Skeletal muscle satellite cell (primary cell): ENCODE data around the gene TGFA.

Source experiments
- H3K27me3 ChIP-seq: 2 replicates; pipeline ENCODE4 v1.7.0; 2013; ENCODE audit warnings: low read length; ENCODE audit not compliant: control insufficient read depth, insufficient read depth
- H3K36me3 ChIP-seq: 2 replicates; pipeline ENCODE4 v1.7.0; 2013; ENCODE audit warnings: mild to moderate bottlenecking, control low read depth, low read length; ENCODE audit not compliant: insufficient read depth
- H3K4me1 ChIP-seq: 2 replicates; pipeline ENCODE4 v1.7.0; 2013; ENCODE audit warnings: low read length; ENCODE audit not compliant: control insufficient read depth, insufficient read depth
- H3K4me2 ChIP-seq: 2 replicates; pipeline ENCODE4 v1.7.0; 2013; ENCODE audit warnings: mild to moderate bottlenecking, low read length
- H3K4me3 ChIP-seq: 2 replicates; pipeline ENCODE4 v1.7.0; 2013; ENCODE audit warnings: low read length
- H3K9ac ChIP-seq: 2 replicates; pipeline ENCODE4 v1.7.0; 2013; ENCODE audit warnings: mild to moderate bottlenecking, low read depth, low read length, moderate library complexity
- H3K9me3 ChIP-seq: replicated peaks from 2 replicates; pipeline ENCODE4 v1.7.0; 2013; ENCODE audit warnings: mild to moderate bottlenecking, control low read depth, low read length

TGFA gene

GRCh38 chr2:70484086-70484485 is 69.5 kb downstream of the TGFA start:
- no peak overlapping the region for H3K4me2 ChIP-seq
- H3K27me3 ChIP-seq: peaks cover 10% of the 10 kb centered on the region
- no peak overlapping the region for H3K9ac ChIP-seq
- H3K4me3 ChIP-seq: no peak overlapping the region
- H3K36me3 ChIP-seq: no peaks in the 10 kb centered on the region
- H3K9me3 ChIP-seq: no peaks in the 10 kb centered on the region
- no peaks in the 10 kb centered on the region for H3K4me1 ChIP-seq

- H3K9ac ChIP-seq: no peak overlapping the region
- no peaks in the 10 kb centered on the region for H3K36me3 ChIP-seq
- H3K4me2 ChIP-seq: no peak overlapping the region
- no peaks in the 10 kb centered on the region for H3K9me3 ChIP-seq
- H3K27me3 ChIP-seq: peaks cover 7% of the 10 kb centered on the region
- H3K4me1 ChIP-seq: no peaks in the 10 kb centered on the region
- no peak overlapping the region for H3K4me3 ChIP-seq
Observed at GRCh38 chr2:70482401-70482800, 71.2 kb downstream of the TGFA start.

GRCh38 chr2:70480468-70480867 is 73.2 kb downstream of the TGFA start:
- Histone ChIP-seq H3K36me3 (no peaks in the 10 kb centered on the region), H3K27me3 (peaks cover 14% of the 10 kb centered on the region), H3K4me3 (no peak overlapping the region), H3K4me1 (no peaks in the 10 kb centered on the region), H3K4me2 (no peak overlapping the region), H3K9me3 (no peaks in the 10 kb centered on the region), H3K9ac (no peak overlapping the region)

GRCh38 chr2:70479816-70480215 is 73.8 kb downstream of the TGFA start:
- no peaks in the 10 kb centered on the region for H3K9me3 ChIP-seq
- H3K9ac ChIP-seq: no peak overlapping the region
- H3K36me3 ChIP-seq: no peaks in the 10 kb centered on the region
- H3K4me2 ChIP-seq: no peak overlapping the region
- H3K27me3 ChIP-seq: peaks cover 14% of the 10 kb centered on the region
- no peaks in the 10 kb centered on the region for H3K4me1 ChIP-seq
- no peak overlapping the region for H3K4me3 ChIP-seq

- no peaks in the 10 kb centered on the region for H3K36me3 ChIP-seq
- no peaks in the 10 kb centered on the region for H3K4me1 ChIP-seq
- peaks cover 32% of the 10 kb centered on the region for H3K27me3 ChIP-seq
- no peaks in the 10 kb centered on the region for H3K9me3 ChIP-seq
- H3K4me2 ChIP-seq: no peak overlapping the region
- H3K9ac ChIP-seq: no peak overlapping the region
- no peak overlapping the region for H3K4me3 ChIP-seq
Observed at GRCh38 chr2:70477441-70477844, 76.2 kb downstream of the TGFA start.

- no peak overlapping the region for H3K4me3 ChIP-seq
- H3K36me3 ChIP-seq: no peaks in the 10 kb centered on the region
- H3K4me1 ChIP-seq: no peaks in the 10 kb centered on the region
- H3K9me3 ChIP-seq: no peaks in the 10 kb centered on the region
- H3K4me2 ChIP-seq: no peak overlapping the region
- H3K27me3 ChIP-seq: peaks cover 45% of the 10 kb centered on the region
- H3K9ac ChIP-seq: no peak overlapping the region
Observed at GRCh38 chr2:70475266-70475665, 78.4 kb downstream of the TGFA start.

GRCh38 chr2:70474256-70474848 is 79.3 kb downstream of the TGFA start:
- Histone ChIP-seq H3K4me1 (no peaks in the 10 kb centered on the region), H3K9ac (no peak overlapping the region), H3K36me3 (no peaks in the 10 kb centered on the region), H3K4me2 (no peak overlapping the region), H3K27me3 (peaks cover 48% of the 10 kb centered on the region), H3K9me3 (no peaks in the 10 kb centered on the region), H3K4me3 (no peak overlapping the region)

- Histone ChIP-seq H3K4me3 (no peak overlapping the region), H3K27me3 (peaks cover 50% of the 10 kb centered on the region), H3K9ac (no peak overlapping the region), H3K4me1 (no peaks in the 10 kb centered on the region), H3K9me3 (no peaks in the 10 kb centered on the region), H3K4me2 (no peak overlapping the region), H3K36me3 (no peaks in the 10 kb centered on the region)
Observed at GRCh38 chr2:70473101-70473722, 80.4 kb downstream of the TGFA start.

- no peaks in the 10 kb centered on the region for H3K9me3 ChIP-seq
- H3K36me3 ChIP-seq: no peaks in the 10 kb centered on the region
- H3K27me3 ChIP-seq: peaks cover 54% of the 10 kb centered on the region
- H3K4me2 ChIP-seq: no peak overlapping the region
- no peak overlapping the region for H3K9ac ChIP-seq
- H3K4me3 ChIP-seq: no peak overlapping the region
- H3K4me1 ChIP-seq: no peaks in the 10 kb centered on the region
Observed at GRCh38 chr2:70472221-70472890, 81.3 kb downstream of the TGFA start.

- Histone ChIP-seq H3K36me3 (no peaks in the 10 kb centered on the region), H3K4me3 (no peak overlapping the region), H3K9me3 (no peaks in the 10 kb centered on the region), H3K27me3 (peaks cover 52% of the 10 kb centered on the region), H3K4me1 (no peaks in the 10 kb centered on the region), H3K9ac (no peak overlapping the region), H3K4me2 (no peak overlapping the region)
Observed at GRCh38 chr2:70471129-70471528, 82.5 kb downstream of the TGFA start.

GRCh38 chr2:70469961-70470360 is 83.7 kb downstream of the TGFA start:
- Histone ChIP-seq H3K4me1 (no peaks in the 10 kb centered on the region), H3K36me3 (no peaks in the 10 kb centered on the region), H3K9me3 (no peaks in the 10 kb centered on the region), H3K27me3 (peaks cover 47% of the 10 kb centered on the region), H3K9ac (no peak overlapping the region), H3K4me2 (no peak overlapping the region), H3K4me3 (no peak overlapping the region)

GRCh38 chr2:70469435-70469834 is 84.2 kb downstream of the TGFA start:
- Histone ChIP-seq H3K36me3 (no peaks in the 10 kb centered on the region), H3K4me2 (no peak overlapping the region)

More at GRCh38 chr2:70469435-70469834, 84.2 kb downstream of the TGFA start:
- Histone ChIP-seq H3K27me3 (peaks cover 45% of the 10 kb centered on the region), H3K4me3 (no peak overlapping the region), H3K9ac (no peak overlapping the region), H3K4me1 (no peaks in the 10 kb centered on the region), H3K9me3 (no peaks in the 10 kb centered on the region)
